ENCODE measurements around the gene INO80. TPM values are rescaled to one million over a fixed set of nuclear protein-coding genes. Genes with fewer than 3 reads are reported as not detected.

INO80 gene
- total RNA-seq, 4 donors from 2014 or later, result 17.5 to 111 (median 40.1) TPM

DNA sequence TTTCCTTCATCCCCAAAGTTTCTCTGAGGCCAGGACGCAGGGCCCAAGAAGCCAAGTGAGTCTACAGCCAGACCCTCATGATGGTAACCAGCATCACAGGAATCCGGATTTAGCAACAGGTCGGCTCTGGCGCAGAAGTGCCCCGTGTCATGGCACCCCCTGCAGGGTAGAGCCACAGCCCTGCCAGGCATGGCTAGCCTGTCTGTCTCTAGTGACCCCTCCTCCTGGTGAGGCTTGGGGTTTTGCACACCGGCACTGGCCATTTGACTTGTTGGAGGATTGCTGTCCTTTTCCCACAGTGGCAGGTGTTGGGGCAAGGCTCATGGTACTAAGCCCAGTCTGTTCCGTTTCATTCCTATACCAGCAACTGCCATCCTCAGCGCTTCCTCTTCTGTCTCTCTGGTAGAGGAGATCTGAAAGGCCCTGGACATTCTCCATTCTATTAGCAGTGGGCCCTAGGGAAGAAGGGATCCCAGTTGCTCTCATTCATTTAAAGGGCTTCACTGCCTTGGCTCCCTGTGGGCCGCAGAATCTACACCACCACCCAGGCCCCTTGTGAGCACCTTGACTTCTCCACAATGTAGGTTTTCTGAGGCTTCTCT lies 172.2 kb downstream of the INO80 start:
- Histone ChIP-seq H3K27me3 (no peaks in the 10 kb centered on the region), H3K9me3 (no peaks in the 10 kb centered on the region), H3K36me3 (no peaks in the 10 kb centered on the region), H3K4me1 (peaks cover 0 to 28% (median 12%) of the 10 kb centered on the region in 4 donors), H3K27ac (no peak overlapping the region), H3K4me3 (no peak overlapping the region)
- DNase-seq, result no peak
- no peak for TF ChIP-seq CTCF (IDR thresholded peaks at IDR 0.05)
- TF ChIP-seq POLR2A (IDR thresholded peaks at IDR 0.05), result no peak

- Histone ChIP-seq H3K4me1 (peaks cover 0 to 33% (median 12%) of the 10 kb centered on the region in 4 donors), H3K4me3 (peak overlapping the region in 2 of 4 donors; percentile 58 to 61), H3K9me3 (no peaks in the 10 kb centered on the region), H3K27me3 (no peaks in the 10 kb centered on the region), H3K27ac (no peak overlapping the region), H3K36me3 (peaks cover 0 to 1% (median 0%) of the 10 kb centered on the region in 3 donors)
- no peak for TF ChIP-seq CTCF (IDR thresholded peaks at IDR 0.05)
- no peak for TF ChIP-seq POLR2A (IDR thresholded peaks at IDR 0.05)
- no peak for DNase-seq
Measured at GRCh38 chr15:40942878-40943277, 173.2 kb downstream of the INO80 start.

GRCh38 chr15:40942337-40942854 lies 173.7 kb downstream of the INO80 start:
- peaks cover 0 to 6% (median 0%) of the 10 kb centered on the region in 3 donors for H3K36me3 ChIP-seq
- TF ChIP-seq POLR2A (IDR thresholded peaks at IDR 0.05), result no peak
- H3K4me3 ChIP-seq, result peak overlapping the region; percentile 53 to 81 (median 60)
- peaks cover 0 to 33% (median 12%) of the 10 kb centered on the region in 4 donors for H3K4me1 ChIP-seq
- H3K9me3 ChIP-seq, result no peaks in the 10 kb centered on the region
- no peak for DNase-seq
- H3K27ac ChIP-seq, result peak overlapping the region; percentile 79 to 94 (median 80)
- H3K27me3 ChIP-seq, result no peaks in the 10 kb centered on the region

- Histone ChIP-seq H3K4me3 (peak overlapping the region; percentile 53 to 81 (median 60)), H3K36me3 (peaks cover 0 to 13% (median 0%) of the 10 kb centered on the region in 3 donors), H3K27me3 (no peaks in the 10 kb centered on the region), H3K9me3 (no peaks in the 10 kb centered on the region), H3K4me1 (peaks cover 0 to 33% (median 12%) of the 10 kb centered on the region in 4 donors), H3K27ac (peak overlapping the region; percentile 79 to 94 (median 80))
- TF ChIP-seq CTCF (IDR thresholded peaks at IDR 0.05), result peak; percentile 6 to 97 (median 68)
- peak; percentile 12 to 47 for TF ChIP-seq POLR2A (IDR thresholded peaks at IDR 0.05)
- DNase-seq, result peak; percentile 67 to 88 (median 87)
Measured at GRCh38 chr15:40941528-40942336, 174.3 kb downstream of the INO80 start.

GRCh38 chr15:40941068-40941527 lies 175.0 kb downstream of the INO80 start:
- peaks cover 0 to 33% (median 12%) of the 10 kb centered on the region in 4 donors for H3K4me1 ChIP-seq
- no peak for DNase-seq
- no peaks in the 10 kb centered on the region for H3K27me3 ChIP-seq
- peaks cover 0 to 19% (median 0%) of the 10 kb centered on the region in 3 donors for H3K36me3 ChIP-seq
- H3K4me3 ChIP-seq, result peak overlapping the region; percentile 53 to 81 (median 60)
- no peak for TF ChIP-seq POLR2A (IDR thresholded peaks at IDR 0.05)
- no peak for TF ChIP-seq CTCF (IDR thresholded peaks at IDR 0.05)
- no peaks in the 10 kb centered on the region for H3K9me3 ChIP-seq
- H3K27ac ChIP-seq, result peak overlapping the region; percentile 79 to 94 (median 80)
